ENCODE data around the gene NRARP. TPM values are rescaled to one million over a fixed set of nuclear protein-coding genes. Genes with fewer than 3 reads are reported as not detected.

NRARP gene
- polyA plus RNA-seq, 1 donor, result 32.4 TPM

- Histone ChIP-seq H3K36me3 (ENCODE audit: control insufficient read depth, insufficient read depth, low read length) (peaks cover 19% of the 10 kb centered on the region), H3K4me1 (ENCODE audit: control insufficient read depth, insufficient read depth, low read length) (peaks cover 35% of the 10 kb centered on the region), H3K27ac (ENCODE audit: low read length) (peak overlapping the region; percentile 44), H3K9me3 (ENCODE audit: control insufficient read depth, low read depth, low read length) (no peaks in the 10 kb centered on the region), H3K4me3 (ENCODE audit: low read length) (peak overlapping the region; percentile 89), H3K27me3 (ENCODE audit: control insufficient read depth, insufficient read depth, low read length) (no peaks in the 10 kb centered on the region)
- DNase-seq, result no peak
- WGBS (ENCODE audit: insufficient coverage, low lambda C conversion rate), result no CpG with 5 or more reads among the region's 51 CpGs
Measured at GRCh38 chr9:137255448-137256114, 46.5 kb downstream of the NRARP start.

- peaks cover 35% of the 10 kb centered on the region for H3K4me1 ChIP-seq (ENCODE audit: control insufficient read depth, insufficient read depth, low read length)
- no peaks in the 10 kb centered on the region for H3K9me3 ChIP-seq (ENCODE audit: control insufficient read depth, low read depth, low read length)
- H3K27ac ChIP-seq (ENCODE audit: low read length), result peak within 1 kb of the TSS; percentile 85
- WGBS (ENCODE audit: insufficient coverage, low lambda C conversion rate), result no CpG with 5 or more reads among the region's 105 CpGs
- H3K4me3 ChIP-seq (ENCODE audit: low read length), result peak within 1 kb of the TSS; percentile 95
- peaks cover 19% of the 10 kb centered on the region for H3K36me3 ChIP-seq (ENCODE audit: control insufficient read depth, insufficient read depth, low read length)
- no peaks in the 10 kb centered on the region for H3K27me3 ChIP-seq (ENCODE audit: control insufficient read depth, insufficient read depth, low read length)
- DNase-seq, result peak; percentile 89 to 92
Measured at GRCh38 chr9:137254624-137255447, 47.2 kb downstream of the NRARP start, which contains the start of gene NELFB. TSS of gene NELFB (plus strand) at chr9:137255327.

- H3K4me1 ChIP-seq (ENCODE audit: control insufficient read depth, insufficient read depth, low read length), result peaks cover 35% of the 10 kb centered on the region
- H3K4me3 ChIP-seq (ENCODE audit: low read length), result peak overlapping the region; percentile 95
- H3K36me3 ChIP-seq (ENCODE audit: control insufficient read depth, insufficient read depth, low read length), result peaks cover 15% of the 10 kb centered on the region
- H3K9me3 ChIP-seq (ENCODE audit: control insufficient read depth, low read depth, low read length), result no peaks in the 10 kb centered on the region
- 30% methylated on average over 2 of the region's 21 CpGs for WGBS (ENCODE audit: insufficient coverage, low lambda C conversion rate)
- H3K27me3 ChIP-seq (ENCODE audit: control insufficient read depth, insufficient read depth, low read length), result no peaks in the 10 kb centered on the region
- peak in 1 of 2 donors; percentile 65 for DNase-seq
- H3K27ac ChIP-seq (ENCODE audit: low read length), result peak overlapping the region; percentile 85
Measured at GRCh38 chr9:137253717-137254623, 48.1 kb downstream of the NRARP start.

GRCh38 chr9:137252555-137253506 is 49.2 kb downstream of the NRARP start:
- Histone ChIP-seq H3K4me1 (ENCODE audit: control insufficient read depth, insufficient read depth, low read length) (peaks cover 35% of the 10 kb centered on the region), H3K27ac (ENCODE audit: low read length) (no peak overlapping the region), H3K27me3 (ENCODE audit: control insufficient read depth, insufficient read depth, low read length) (no peaks in the 10 kb centered on the region), H3K36me3 (ENCODE audit: control insufficient read depth, insufficient read depth, low read length) (peaks cover 9% of the 10 kb centered on the region), H3K4me3 (ENCODE audit: low read length) (peak overlapping the region; percentile 9), H3K9me3 (ENCODE audit: control insufficient read depth, low read depth, low read length) (no peaks in the 10 kb centered on the region)
- no CpG with 5 or more reads among the region's 35 CpGs for WGBS (ENCODE audit: insufficient coverage, low lambda C conversion rate)
- DNase-seq, result peak; percentile 67 to 79

GRCh38 chr9:137251490-137252268 is 50.4 kb downstream of the NRARP start:
- Histone ChIP-seq H3K4me1 (ENCODE audit: control insufficient read depth, insufficient read depth, low read length) (peaks cover 32% of the 10 kb centered on the region), H3K9me3 (ENCODE audit: control insufficient read depth, low read depth, low read length) (no peaks in the 10 kb centered on the region), H3K27ac (ENCODE audit: low read length) (no peak overlapping the region), H3K4me3 (ENCODE audit: low read length) (no peak overlapping the region), H3K27me3 (ENCODE audit: control insufficient read depth, insufficient read depth, low read length) (no peaks in the 10 kb centered on the region), H3K36me3 (ENCODE audit: control insufficient read depth, insufficient read depth, low read length) (peaks cover 3% of the 10 kb centered on the region)
- DNase-seq, result no peak
- no CpG with 5 or more reads among the region's 22 CpGs for WGBS (ENCODE audit: insufficient coverage, low lambda C conversion rate)

- no peak within 1 kb of the TSS for H3K4me3 ChIP-seq (ENCODE audit: low read length)
- no peaks in the 10 kb centered on the region for H3K36me3 ChIP-seq (ENCODE audit: control insufficient read depth, insufficient read depth, low read length)
- H3K27ac ChIP-seq (ENCODE audit: low read length), result no peak within 1 kb of the TSS
- H3K27me3 ChIP-seq (ENCODE audit: control insufficient read depth, insufficient read depth, low read length), result no peaks in the 10 kb centered on the region
- WGBS (ENCODE audit: insufficient coverage, low lambda C conversion rate), result no CpG with 5 or more reads among the region's 4 CpGs
- peaks cover 27% of the 10 kb centered on the region for H3K4me1 ChIP-seq (ENCODE audit: control insufficient read depth, insufficient read depth, low read length)
- no peak for DNase-seq
- H3K9me3 ChIP-seq (ENCODE audit: control insufficient read depth, low read depth, low read length), result no peaks in the 10 kb centered on the region
Measured at GRCh38 chr9:137251194-137251461, 50.9 kb downstream of the NRARP start, which contains the start of gene STPG3. TSS of gene STPG3 (plus strand) at chr9:137251286. CDS start at chr9:137251287, 1 bp downstream.

- no CpG with 5 or more reads among the region's 18 CpGs for WGBS (ENCODE audit: insufficient coverage, low lambda C conversion rate)
Measured at GRCh38 chr9:137250329-137251193, 51.5 kb downstream of the NRARP start.

More at GRCh38 chr9:137250329-137251193, 51.5 kb downstream of the NRARP start:
- no peak overlapping the region for H3K27ac ChIP-seq (ENCODE audit: low read length)
- DNase-seq, result no peak
- no peaks in the 10 kb centered on the region for H3K27me3 ChIP-seq (ENCODE audit: control insufficient read depth, insufficient read depth, low read length)
- no peaks in the 10 kb centered on the region for H3K36me3 ChIP-seq (ENCODE audit: control insufficient read depth, insufficient read depth, low read length)
- peaks cover 25% of the 10 kb centered on the region for H3K4me1 ChIP-seq (ENCODE audit: control insufficient read depth, insufficient read depth, low read length)
- no peak overlapping the region for H3K4me3 ChIP-seq (ENCODE audit: low read length)
- H3K9me3 ChIP-seq (ENCODE audit: control insufficient read depth, low read depth, low read length), result no peaks in the 10 kb centered on the region
